HEK293 (cell line): ENCODE results near the gene FBRSL1.
A peak's percentile ranks its signal among the peaks of the same experiment; 100 is the strongest.

Source experiments
- CTCF ChIA-PET: fragments of 350-600 bp; formaldehyde crosslinking; extraction: SDS; loops from one replicate; lab custom pipeline; 2021; ENCODE audit warnings: antibody characterized with exemption; lab: Yijun Ruan, JAX
- POLR2A ChIA-PET: fragments of 300-600 bp; formaldehyde crosslinking; extraction: SDS; loops from one replicate; lab custom pipeline; 2020; ENCODE audit warnings: antibody characterized with exemption, inconsistent platforms; lab: Yijun Ruan, JAX
- H3K27ac ChIP-seq: fragments of 200-500 bp; sonication (Bioruptor generic); 2 replicates; pipeline ENCODE4 v1.5.1; 2014; ENCODE audit warnings: low read depth, low read length, control low read depth, inconsistent platforms; ENCODE audit errors: extremely low read depth
- H3K36me3 ChIP-seq, 2 experiments: fragments of 200-500 bp in 1 of 2; sonication (Bioruptor generic) in 1 of 2; 1 replicate in 1 of 2; 2 replicates in 1 of 2; pipeline ENCODE4 v1.5.1; 2014 to 2017; ENCODE audit warnings: inconsistent platforms in 2 of 2, low read length in 2 of 2; ENCODE audit not compliant: control insufficient read depth in 2 of 2, insufficient read depth in 1 of 2
- H3K4me1 ChIP-seq: fragments of 200-500 bp; sonication (Bioruptor generic); 2 replicates; pipeline ENCODE4 v1.5.1; 2014; ENCODE audit warnings: mild to moderate bottlenecking, low read length, inconsistent platforms; ENCODE audit not compliant: control insufficient read depth, insufficient read depth
- H3K4me3 ChIP-seq: 2 replicates; pipeline ENCODE4 v1.5.1; 2011; ENCODE audit warnings: low read depth, mild to moderate bottlenecking, control low read depth, low read length, moderate library complexity
- H3K9me3 ChIP-seq: fragments of 200-500 bp; sonication (Bioruptor generic); 2 replicates; pipeline ENCODE4 v1.5.1; 2014; ENCODE audit warnings: low read depth, low read length, inconsistent platforms; ENCODE audit not compliant: control insufficient read depth, insufficient read depth
- BCL11A ChIP-seq: fragments of 450-650 bp; formaldehyde crosslinking; IDR thresholded peaks from 2 replicates; pipeline ENCODE4 v1.5.1; 2016; ENCODE audit warnings: low read depth, missing biosample characterization, missing genetic modification characterization
- EGR2 ChIP-seq: fragments of 450-650 bp; formaldehyde crosslinking; IDR thresholded peaks from 2 replicates; pipeline ENCODE4 v1.5.1; 2016; ENCODE audit warnings: low read depth, missing biosample characterization, missing genetic modification characterization
- SCRT1 ChIP-seq: fragments of 450-650 bp; formaldehyde crosslinking; IDR thresholded peaks from 2 replicates; pipeline ENCODE4 v1.5.1; 2016; ENCODE audit warnings: missing biosample characterization, missing genetic modification characterization, borderline replicate concordance
- WT1 ChIP-seq: fragments of 450-650 bp; formaldehyde crosslinking; IDR thresholded peaks from 2 replicates; pipeline ENCODE4 v1.5.1; 2016; ENCODE audit warnings: missing biosample characterization, missing genetic modification characterization
- ZBTB20 ChIP-seq: fragments of 450-650 bp; formaldehyde crosslinking; IDR thresholded peaks from 2 replicates; pipeline ENCODE4 v1.5.1; 2016; ENCODE audit warnings: missing biosample characterization, missing genetic modification characterization
- ZBTB49 ChIP-seq: fragments of 450-650 bp; formaldehyde crosslinking; IDR thresholded peaks from 2 replicates; pipeline ENCODE4 v1.5.1; 2016; ENCODE audit warnings: missing biosample characterization, missing genetic modification characterization, low read depth
- ZFHX2 ChIP-seq: fragments of 450-650 bp; formaldehyde crosslinking; conservative IDR thresholded peaks from 2 replicates; pipeline ENCODE4 v1.5.1; 2016; ENCODE audit warnings: missing biosample characterization, missing genetic modification characterization
- ZFP3 ChIP-seq: fragments of 450-650 bp; formaldehyde crosslinking; IDR thresholded peaks from 2 replicates; pipeline ENCODE4 v1.5.1; 2016; ENCODE audit warnings: low read depth, missing biosample characterization, missing genetic modification characterization
- ZIC2 ChIP-seq: fragments of 450-650 bp; formaldehyde crosslinking; IDR thresholded peaks from 2 replicates; pipeline ENCODE4 v1.5.1; 2016; ENCODE audit warnings: missing biosample characterization, missing genetic modification characterization
- ZNF112 ChIP-seq: fragments of 450-650 bp; formaldehyde crosslinking; IDR thresholded peaks from 2 replicates; pipeline ENCODE4 v1.5.0; 2017; ENCODE audit warnings: missing biosample characterization, missing genetic modification characterization
- ZNF239 ChIP-seq: fragments of 450-650 bp; formaldehyde crosslinking; IDR thresholded peaks from 2 replicates; pipeline ENCODE4 v1.5.1; 2016; ENCODE audit warnings: missing biosample characterization, missing genetic modification characterization
- ZNF280C ChIP-seq: fragments of 450-650 bp; formaldehyde crosslinking; IDR thresholded peaks from 2 replicates; pipeline ENCODE4 v1.5.1; 2016; ENCODE audit warnings: missing biosample characterization, missing genetic modification characterization
- ZNF488 ChIP-seq: fragments of 450-650 bp; formaldehyde crosslinking; IDR thresholded peaks from 2 replicates; pipeline ENCODE4 v1.5.1; 2016; ENCODE audit warnings: missing biosample characterization, missing genetic modification characterization
- ZNF600 ChIP-seq: fragments of 450-650 bp; formaldehyde crosslinking; IDR thresholded peaks from 2 replicates; pipeline ENCODE4 v1.5.1; 2016; ENCODE audit warnings: missing biosample characterization, missing genetic modification characterization
- ZNF624 ChIP-seq: fragments of 450-650 bp; formaldehyde crosslinking; IDR thresholded peaks from 2 replicates; pipeline ENCODE4 v1.5.1; 2017; ENCODE audit warnings: missing biosample characterization, missing genetic modification characterization
- ZNF654 ChIP-seq: fragments of 450-650 bp; formaldehyde crosslinking; IDR thresholded peaks from 2 replicates; pipeline ENCODE4 v1.5.1; 2016; ENCODE audit warnings: low read depth, missing biosample characterization, missing genetic modification characterization
- ZNF701 ChIP-seq: fragments of 450-650 bp; formaldehyde crosslinking; IDR thresholded peaks from 2 replicates; pipeline ENCODE4 v1.5.1; 2016; ENCODE audit warnings: missing biosample characterization, missing genetic modification characterization
- ZNF768 ChIP-seq: fragments of 450-650 bp; formaldehyde crosslinking; IDR thresholded peaks from 2 replicates; pipeline ENCODE4 v1.5.1; 2018; ENCODE audit warnings: missing biosample characterization, mild to moderate bottlenecking, missing genetic modification characterization
- ZNF785 ChIP-seq: fragments of 450-650 bp; formaldehyde crosslinking; IDR thresholded peaks from 2 replicates; pipeline ENCODE4 v1.5.1; 2016; ENCODE audit warnings: missing biosample characterization, missing genetic modification characterization
- ZNF791 ChIP-seq: fragments of 450-650 bp; formaldehyde crosslinking; IDR thresholded peaks from 2 replicates; pipeline ENCODE4 v1.5.1; 2016; ENCODE audit warnings: missing biosample characterization, missing genetic modification characterization
- ZNF830 ChIP-seq: fragments of 450-650 bp; IDR thresholded peaks from 2 replicates; pipeline ENCODE4 v1.5.0; 2018; ENCODE audit warnings: missing biosample characterization, missing genetic modification characterization, low read depth, mild to moderate bottlenecking, moderate library complexity

The FBRSL1 gene

GRCh38 chr12:132517013-132517739 lies 27.2 kb downstream of the FBRSL1 start (continued):
- TF ChIP-seq ZNF701 (tag by site-specific recombination) (no peak), BCL11A (tag by site-specific recombination) (no peak), ZNF654 (no peak), ZNF830 (tag by site-specific recombination) (no peak), ZNF112 (no peak), ZFP3 (tag by site-specific recombination) (no peak), ZNF624 (no peak)

- Histone ChIP-seq H3K9me3 (no peaks in the 10 kb centered on the region), H3K4me1 (no peaks in the 10 kb centered on the region), H3K27ac (no peak overlapping the region), H3K4me3 (no peak overlapping the region), H3K36me3 (peaks cover 0 to 16% of the 10 kb centered on the region in 2 experiments; a peak in 1 of 3 replicates)
- no peak for TF ChIP-seq ZIC2 (tag by site-specific recombination)
- TF ChIP-seq ZNF600 (tag by site-specific recombination): 0 out of 2 replicates have a peak, but pooled peaks have one; percentile 45
- no peak for TF ChIP-seq ZNF791 (tag by site-specific recombination)
- TF ChIP-seq WT1 (tag by site-specific recombination): no peak
- no peak for TF ChIP-seq ZNF280C (tag by site-specific recombination)
- TF ChIP-seq ZBTB49 (tag by site-specific recombination): no peak
- no peak for TF ChIP-seq ZFP3 (tag by site-specific recombination)
- 0 out of 2 replicates have a peak, but pooled peaks have one; percentile 21 for TF ChIP-seq ZFHX2 (tag by site-specific recombination)
- TF ChIP-seq EGR2 (tag by site-specific recombination): peak; percentile 64
- no peak for TF ChIP-seq ZNF488 (tag by site-specific recombination)
- TF ChIP-seq ZNF239 (tag by site-specific recombination): no peak
- no peak for TF ChIP-seq ZBTB20 (tag by site-specific recombination)
- TF ChIP-seq SCRT1 (tag by site-specific recombination): no peak
- TF ChIP-seq ZNF785 (tag by site-specific recombination): no peak
- TF ChIP-seq ZNF768 (tag by site-specific recombination): no peak
- ChIA-PET CTCF (no interaction called here), POLR2A (no interaction called here)
Observed at GRCh38 chr12:132517740-132518100, 27.8 kb downstream of the FBRSL1 start.
